Measurements from ENCODE around the gene NFIA.

DNA sequence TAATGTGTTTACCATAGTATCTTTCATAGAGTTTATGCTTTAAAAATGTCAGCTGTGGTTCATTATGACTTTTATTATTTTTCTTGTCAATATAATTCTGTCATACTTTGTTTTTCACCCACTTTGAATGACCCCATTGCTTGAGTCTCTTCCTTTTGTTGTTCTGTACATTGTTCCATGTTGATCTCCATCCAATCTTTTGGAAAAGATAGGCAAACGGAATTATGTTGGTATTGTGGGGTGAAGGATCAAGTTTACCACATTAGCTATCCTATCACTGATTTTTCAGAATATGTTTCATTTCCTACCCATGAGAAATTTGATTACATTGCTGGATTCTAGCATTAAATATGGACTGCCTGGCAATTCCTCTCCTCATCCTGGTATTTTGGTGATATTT lies 196.6 kb downstream of the NFIA start:
- TF ChIP-seq CTCF (IDR thresholded peaks at IDR 0.05) (no peak), POLR2A (IDR thresholded peaks at IDR 0.05) (no peak), POLR2AphosphoS5 (IDR thresholded peaks at IDR 0.05) (no peak)

All from upper lobe of left lung (tissue), 4 donors.